HepG2 (cell line): ENCODE results near the gene SYNPO. TPM values are rescaled to one million over a fixed set of nuclear protein-coding genes. Genes with fewer than 3 reads are reported as not detected.

ENCODE experiments used
- ATAC-seq: fragments of 200-7000 bp; cut with Tn5 transposase; 3 replicates; pipeline ENCODE4 v1.9.1; 2020; ENCODE audit warnings: mild to moderate bottlenecking, moderate library complexity
- BruUV-seq: library from RNA; stranded (reverse); fragments of 400-500 nt; replicated peaks from 2 replicates; lab custom pipeline; 2021; lab: Mats Ljungman, UMichigan
- CTCF ChIA-PET: fragments of 300-600 bp; formaldehyde crosslinking; extraction: SDS; loops from one replicate; lab custom pipeline; 2021; ENCODE audit warnings: low total read pairs, inconsistent platforms, low intra/inter-chr PET ratio; lab: Yijun Ruan, JAX
- POLR2A ChIA-PET: fragments of 350-600 bp; sonication (Branson Sonifier 250); formaldehyde crosslinking; loops from one replicate; lab custom pipeline; 2020; ENCODE audit warnings: antibody characterized with exemption, inconsistent platforms; lab: Yijun Ruan, JAX
- DNase-seq: peaks from one replicate; pipeline ENCODE4 v3.0.0-alpha.2; 2015; ENCODE audit warnings: low spot score
- FAIRE-seq: peaks from 3 replicates; lab custom pipeline; 2011; peaks lifted over from hg19 to GRCh38; lab: Jason Lieb, UNC
- H2AFZ ChIP-seq: one replicate; pipeline ENCODE4 v1.6.1; 2011; ENCODE audit warnings: low read length, inconsistent platforms
- H3K27ac ChIP-seq: fragments of 300-600 bp; 3 replicates; pipeline ENCODE4 v1.8.0; 2011; ENCODE audit warnings: mixed run types, mild to moderate bottlenecking, mixed read lengths, low read length, inconsistent platforms; ENCODE audit not compliant: insufficient read depth; ENCODE audit errors: extremely low read length
- H3K27me3 ChIP-seq, 2 experiments: fragments of 200-600 bp in 1 of 2; 2 replicates in 1 of 2; 3 replicates in 1 of 2; pipeline versions ENCODE4 v1.6.0 to v1.8.0; 2011; ENCODE audit warnings: low read length in 2 of 2, mild to moderate bottlenecking in 2 of 2, moderate library complexity in 2 of 2, inconsistent platforms in 1 of 2; ENCODE audit not compliant: insufficient read depth in 2 of 2, control insufficient read depth in 1 of 2
- H3K36me3 ChIP-seq, 2 experiments: fragments of 200-600 bp in 1 of 2; replicated peaks in 1 of 2; 2 replicates in 1 of 2; 3 replicates in 1 of 2; pipeline versions ENCODE4 v1.5.1 to v1.8.0; 2011; ENCODE audit warnings: low read length in 2 of 2, inconsistent platforms in 1 of 2; ENCODE audit not compliant: insufficient read depth in 2 of 2, control insufficient read depth in 1 of 2
- H3K4me1 ChIP-seq: 2 replicates; pipeline ENCODE4 v1.5.1; 2012; ENCODE audit warnings: low read length, inconsistent platforms; ENCODE audit not compliant: insufficient read depth
- H3K4me2 ChIP-seq: 2 replicates; pipeline ENCODE4 v1.6.0; 2011; ENCODE audit warnings: low read depth, low read length, inconsistent platforms
- H3K4me3 ChIP-seq, 3 experiments: fragments of 200-600 bp in 1 of 3; sonication (generic), shearing (Covaris generic) in 1 of 3; replicated peaks in 1 of 3; 2 replicates each; pipeline ENCODE4 v1.5.1; 2011 to 2016; ENCODE audit warnings: low read length in 3 of 3, inconsistent platforms in 2 of 3, low read depth in 2 of 3, mild to moderate bottlenecking in 2 of 3, control low read depth in 1 of 3, mixed read lengths in 1 of 3; ENCODE audit not compliant: insufficient read depth in 1 of 3
- H3K79me2 ChIP-seq: one replicate; pipeline ENCODE4 v1.6.1; 2011; ENCODE audit warnings: low read length, inconsistent platforms; ENCODE audit not compliant: insufficient read depth
- H3K9ac ChIP-seq: 2 replicates; pipeline ENCODE4 v1.6.0; 2011; ENCODE audit warnings: mild to moderate bottlenecking, low read depth, low read length, inconsistent platforms; ENCODE audit not compliant: insufficient read depth
- H3K9me3 ChIP-seq: 2 replicates; pipeline ENCODE4 v1.5.1; 2012; ENCODE audit warnings: mild to moderate bottlenecking, low read length
- H4K20me1 ChIP-seq: 2 replicates; pipeline ENCODE4 v1.6.0; 2011; ENCODE audit warnings: inconsistent platforms, mild to moderate bottlenecking, low read length, moderate library complexity; ENCODE audit not compliant: insufficient read depth
- CREM ChIP-seq, 2 experiments: sonication (generic) in 1 of 2; formaldehyde crosslinking in 1 of 2; IDR thresholded peaks; 2 replicates each; pipeline versions ENCODE4 v1.4.0 to v1.6.1; 2016 to 2020; ENCODE audit warnings: antibody characterized with exemption in 1 of 2, mild to moderate bottlenecking in 1 of 2, missing genetic modification reagents in 1 of 2
- GATAD2A ChIP-seq: IDR thresholded peaks from 2 replicates; pipeline ENCODE4 v1.6.1; 2016
- HNRNPK ChIP-seq: fragments of 200-400 bp; formaldehyde crosslinking; IDR thresholded peaks from 2 replicates; pipeline ENCODE4 v1.6.1; 2018; ENCODE audit warnings: low read length, low read depth, moderate library complexity, mild to moderate bottlenecking; ENCODE audit not compliant: poor library complexity, severe bottlenecking
- IRX3 ChIP-seq: sonication (generic); formaldehyde crosslinking; IDR thresholded peaks from 2 replicates; pipeline ENCODE4 v1.8.1; 2023; ENCODE audit warnings: mild to moderate bottlenecking, low read depth, missing genetic modification reagents, borderline replicate concordance
- PTBP1 ChIP-seq: fragments of 200-400 bp; formaldehyde crosslinking; IDR thresholded peaks from 2 replicates; pipeline ENCODE4 v1.6.1; 2018; ENCODE audit warnings: low read length, low read depth; ENCODE audit not compliant: poor library complexity, severe bottlenecking
- SAFB2 ChIP-seq: sonication (generic); formaldehyde crosslinking; IDR thresholded peaks from 2 replicates; pipeline ENCODE4 v1.5.1; 2020; ENCODE audit warnings: missing genetic modification reagents, low read depth, mild to moderate bottlenecking, borderline replicate concordance
- TOE1 ChIP-seq: sonication (generic); formaldehyde crosslinking; IDR thresholded peaks from 2 replicates; pipeline ENCODE4 v1.4.0; 2020; ENCODE audit warnings: mild to moderate bottlenecking, missing genetic modification reagents
- ZFP36L1 ChIP-seq: sonication (generic); formaldehyde crosslinking; IDR thresholded peaks from 2 replicates; pipeline ENCODE4 v1.8.0; 2022; ENCODE audit warnings: mild to moderate bottlenecking, missing genetic modification reagents, moderate library complexity
- ZNF747 ChIP-seq: sonication (generic); formaldehyde crosslinking; IDR thresholded peaks from 2 replicates; pipeline ENCODE4 v1.8.1; 2023; ENCODE audit warnings: missing genetic modification reagents, mild to moderate bottlenecking, borderline replicate concordance
- ZNF761 ChIP-seq: sonication (generic); formaldehyde crosslinking; conservative IDR thresholded peaks from 2 replicates; pipeline ENCODE4 v1.4.0; 2020; ENCODE audit warnings: mild to moderate bottlenecking, missing genetic modification reagents
- WGBS: methylation state at CpG from one replicate; pipeline ENCODE4 v1.1.6; 2017; ENCODE audit warnings: low lambda C conversion rate; 5-methylcytosine and 5-hydroxymethylcytosine counted together
- in situ Hi-C: cut with HindIII; loops from 2 replicates; pipeline ENCODE4 v1.10.0; 2017; ENCODE audit warnings: low pct_unique_long_range_greater_than_20kb; ENCODE audit not compliant: extremely low pct_ligation_motif_present
- intact Hi-C: fragments of 100-400 bp; cut with micrococcal nuclease; formaldehyde crosslinking; loops from one replicate; pipeline ENCODE4 v1.10.0; 2022; ENCODE audit not compliant: unreplicated experiment
- polyA plus RNA-seq, 8 experiments: library from polyadenylated mRNA; depleted of rRNA in 3 of 8; stranded (reverse) in 7 of 8; unstranded in 1 of 8; fragments of >200 nt; fragmentation: Illumina TruSeq in 4 of 8; extraction: Trizol in 4 of 8; gene quantifications; 2 replicates each; pipeline versions ENCODE4 v1.2.1 to v1.2.3, GENCODE V29; 2011 to 2016; ENCODE audit warnings: low read depth in 4 of 8, missing spikeins in 1 of 8, mixed read lengths in 1 of 8; ENCODE audit not compliant: insufficient read depth in 1 of 8
- total RNA-seq, 5 experiments: library from RNA; depleted of rRNA; stranded (reverse); fragments of >200 nt; fragmentation: Illumina TruSeq; extraction: Trizol; gene quantifications; 2 replicates each; pipeline ENCODE4 v1.2.3, GENCODE V29; 2016; ENCODE audit warnings: low read depth in 1 of 5
- TF ChIP-seq, protein P1 (sequence below): sonication (generic); formaldehyde crosslinking; IDR thresholded peaks from 2 replicates; pipeline ENCODE4 v1.5.0; 2020; ENCODE audit warnings: mild to moderate bottlenecking, missing genetic modification reagents
- TF ChIP-seq, protein P2 (sequence below): sonication (generic); formaldehyde crosslinking; conservative IDR thresholded peaks from 2 replicates; pipeline ENCODE4 v1.4.0; 2020; ENCODE audit warnings: missing genetic modification reagents

SYNPO gene
- total and polyA plus RNA-seq, 2 of the 13 experiments (the other 11 are each of a cell fraction or from before 2014, with no cell fraction given) = 0.09 to 0.30 TPM

DNA sequence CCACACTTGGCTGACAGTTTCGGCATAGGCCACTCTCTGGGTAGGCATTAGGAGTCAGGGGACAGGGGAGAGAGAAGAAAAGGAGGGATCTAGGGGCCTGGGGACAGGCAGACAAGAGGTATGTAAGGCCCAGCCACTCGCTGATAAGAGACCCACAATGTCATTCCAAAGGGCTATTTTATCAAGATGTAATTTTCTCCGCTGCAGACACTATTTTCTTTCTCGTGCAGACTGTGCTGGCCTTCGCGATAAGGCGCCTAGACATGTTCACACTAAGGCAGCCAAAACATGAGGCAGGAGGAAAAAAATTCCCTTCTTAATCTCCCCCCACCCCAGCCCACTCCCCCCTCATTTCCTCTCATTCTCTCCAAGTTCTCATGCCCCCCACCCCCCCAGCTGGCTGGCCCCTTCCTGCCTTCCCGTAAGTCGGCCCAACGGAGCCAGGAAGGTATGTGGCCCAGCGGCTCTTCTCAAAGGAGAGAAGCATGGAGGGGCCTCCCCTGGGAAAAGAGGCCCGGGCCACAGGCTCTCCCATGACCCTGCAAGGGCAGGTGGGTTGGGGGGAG is 44.9 kb upstream of the SYNPO start:
- no peaks in the 10 kb centered on the region for H3K36me3 ChIP-seq
- intact Hi-C loops = no loop called here
- BruUV-seq = no TSS peak
- WGBS = 26% methylated on average over 12 of the region's 12 CpGs
- H4K20me1 ChIP-seq = no peaks in the 10 kb centered on the region
- ATAC-seq = no peak
- H3K4me3 ChIP-seq = no peak overlapping the region
- TF ChIP-seq HNRNPK (peak; percentile 39), PTBP1 (no peak)
- TF ChIP-seq, all 625 proteins: peak for 1
- in situ Hi-C loops = no loop called here
- no peak overlapping the region for H2AFZ ChIP-seq
- H3K9ac ChIP-seq = no peak overlapping the region
- H3K4me1 ChIP-seq = peaks cover 18% of the 10 kb centered on the region
- ChIA-PET POLR2A (no interaction called here), CTCF (no interaction called here)
- peaks cover 5 to 57% of the 10 kb centered on the region in 2 experiments; a peak in 4 of 5 replicates for H3K27me3 ChIP-seq
- H3K79me2 ChIP-seq = no peaks in the 10 kb centered on the region
- H3K9me3 ChIP-seq = no peaks in the 10 kb centered on the region
- FAIRE-seq = no peak
- no peak for DNase-seq
- no peak overlapping the region for H3K27ac ChIP-seq
- H3K4me2 ChIP-seq = no peak overlapping the region

DNA sequence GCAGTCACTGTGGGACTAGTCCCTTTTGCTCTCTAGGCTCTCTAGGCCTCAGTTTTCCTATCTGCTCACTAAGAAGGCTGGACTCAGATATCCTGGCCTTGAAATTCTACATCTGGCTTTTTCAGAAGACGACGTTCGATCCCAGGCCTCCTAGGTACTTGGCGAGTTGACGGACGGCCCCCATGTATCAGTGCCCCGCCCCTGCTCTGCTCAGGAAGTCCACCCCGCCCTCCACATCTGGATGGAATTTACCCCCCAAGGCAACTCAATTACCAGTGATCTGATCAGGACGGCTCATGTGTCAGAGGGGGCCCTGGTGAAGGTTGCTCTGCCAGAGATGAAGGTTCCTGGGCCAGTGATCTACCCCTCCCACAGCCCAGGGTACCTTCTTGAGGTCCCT is 44.1 kb upstream of the SYNPO start:
- no peak for DNase-seq
- CTCF ChIA-PET = no interaction called here
- H3K79me2 ChIP-seq = no peaks in the 10 kb centered on the region
- TF ChIP-seq CREM (IDR thresholded peaks at IDR 0.05) = no peak
- TF ChIP-seq CREM (CRISPR knock-in tag; IDR thresholded peaks at IDR 0.05) = no peak
- TF ChIP-seq ZNF747 (CRISPR knock-in tag) = no peak
- TF ChIP-seq, protein P1, sequence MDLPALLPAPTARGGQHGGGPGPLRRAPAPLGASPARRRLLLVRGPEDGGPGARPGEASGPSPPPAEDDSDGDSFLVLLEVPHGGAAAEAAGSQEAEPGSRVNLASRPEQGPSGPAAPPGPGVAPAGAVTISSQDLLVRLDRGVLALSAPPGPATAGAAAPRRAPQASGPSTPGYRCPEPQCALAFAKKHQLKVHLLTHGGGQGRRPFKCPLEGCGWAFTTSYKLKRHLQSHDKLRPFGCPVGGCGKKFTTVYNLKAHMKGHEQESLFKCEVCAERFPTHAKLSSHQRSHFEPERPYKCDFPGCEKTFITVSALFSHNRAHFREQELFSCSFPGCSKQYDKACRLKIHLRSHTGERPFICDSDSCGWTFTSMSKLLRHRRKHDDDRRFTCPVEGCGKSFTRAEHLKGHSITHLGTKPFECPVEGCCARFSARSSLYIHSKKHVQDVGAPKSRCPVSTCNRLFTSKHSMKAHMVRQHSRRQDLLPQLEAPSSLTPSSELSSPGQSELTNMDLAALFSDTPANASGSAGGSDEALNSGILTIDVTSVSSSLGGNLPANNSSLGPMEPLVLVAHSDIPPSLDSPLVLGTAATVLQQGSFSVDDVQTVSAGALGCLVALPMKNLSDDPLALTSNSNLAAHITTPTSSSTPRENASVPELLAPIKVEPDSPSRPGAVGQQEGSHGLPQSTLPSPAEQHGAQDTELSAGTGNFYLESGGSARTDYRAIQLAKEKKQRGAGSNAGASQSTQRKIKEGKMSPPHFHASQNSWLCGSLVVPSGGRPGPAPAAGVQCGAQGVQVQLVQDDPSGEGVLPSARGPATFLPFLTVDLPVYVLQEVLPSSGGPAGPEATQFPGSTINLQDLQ (CRISPR knock-in tag) = no peak
- TF ChIP-seq ZFP36L1 (CRISPR knock-in tag) = no peak
- no peak for TF ChIP-seq TOE1
- no peak for TF ChIP-seq ZNF761 (CRISPR knock-in tag)
- no peak for TF ChIP-seq SAFB2 (CRISPR knock-in tag)
- TF ChIP-seq GATAD2A (CRISPR knock-in tag) = no peak
- TF ChIP-seq, protein P2, sequence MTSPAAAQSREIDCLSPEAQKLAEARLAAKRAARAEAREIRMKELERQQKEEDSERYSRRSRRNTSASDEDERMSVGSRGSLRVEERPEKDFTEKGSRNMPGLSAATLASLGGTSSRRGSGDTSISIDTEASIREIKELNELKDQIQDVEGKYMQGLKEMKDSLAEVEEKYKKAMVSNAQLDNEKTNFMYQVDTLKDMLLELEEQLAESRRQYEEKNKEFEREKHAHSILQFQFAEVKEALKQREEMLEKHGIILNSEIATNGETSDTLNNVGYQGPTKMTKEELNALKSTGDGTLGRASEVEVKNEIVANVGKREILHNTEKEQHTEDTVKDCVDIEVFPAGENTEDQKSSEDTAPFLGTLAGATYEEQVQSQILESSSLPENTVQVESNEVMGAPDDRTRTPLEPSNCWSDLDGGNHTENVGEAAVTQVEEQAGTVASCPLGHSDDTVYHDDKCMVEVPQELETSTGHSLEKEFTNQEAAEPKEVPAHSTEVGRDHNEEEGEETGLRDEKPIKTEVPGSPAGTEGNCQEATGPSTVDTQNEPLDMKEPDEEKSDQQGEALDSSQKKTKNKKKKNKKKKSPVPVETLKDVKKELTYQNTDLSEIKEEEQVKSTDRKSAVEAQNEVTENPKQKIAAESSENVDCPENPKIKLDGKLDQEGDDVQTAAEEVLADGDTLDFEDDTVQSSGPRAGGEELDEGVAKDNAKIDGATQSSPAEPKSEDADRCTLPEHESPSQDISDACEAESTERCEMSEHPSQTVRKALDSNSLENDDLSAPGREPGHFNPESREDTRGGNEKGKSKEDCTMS (CRISPR knock-in tag) = no peak
- TF ChIP-seq HNRNPK = no peak
- TF ChIP-seq IRX3 (CRISPR knock-in tag) = no peak

More for the DNA sequence above, 44.1 kb upstream of the SYNPO start:
- Histone ChIP-seq H4K20me1 (no peaks in the 10 kb centered on the region), H3K36me3 (no peaks in the 10 kb centered on the region), H2AFZ (no peak overlapping the region), H3K4me2 (no peak overlapping the region), H3K9ac (no peak overlapping the region), H3K27me3 (peaks cover 6 to 51% of the 10 kb centered on the region in 2 experiments; a peak in 4 of 5 replicates), H3K4me1 (peaks cover 11% of the 10 kb centered on the region), H3K9me3 (no peaks in the 10 kb centered on the region), H3K27ac (no peak overlapping the region), H3K4me3 (no peak overlapping the region)
- WGBS = 52% methylated on average over 7 of the region's 9 CpGs
- POLR2A ChIA-PET = no interaction called here
- intact Hi-C loops = no loop called here
- no TSS peak for BruUV-seq
- ATAC-seq (no peak), FAIRE-seq (no peak)
- in situ Hi-C loops = no loop called here
